A673 (cell line): ENCODE data around the gene CACNA2D2. TPM values are rescaled to one million over a fixed set of nuclear protein-coding genes. Genes with fewer than 3 reads are reported as not detected.

ENCODE experiments used
- BruUV-seq: library from RNA; stranded (reverse); fragments of 400-500 nt; replicated peaks from 2 replicates; lab custom pipeline; 2021; lab: Mats Ljungman, UMichigan
- CTCF ChIA-PET: fragments of 300-600 bp; sonication (Branson Sonifier 250); formaldehyde crosslinking; loops from one replicate; lab custom pipeline; 2022; ENCODE audit warnings: antibody characterized with exemption; lab: Charles Lee
- POLR2A ChIA-PET: fragments of 300-600 bp; sonication (Branson Sonifier 250); formaldehyde crosslinking; loops from one replicate; lab custom pipeline; 2022; ENCODE audit warnings: antibody characterized with exemption; ENCODE audit not compliant: low non-redundant PET; lab: Charles Lee
- DNase-seq: peaks from one replicate; pipeline ENCODE4 v3.0.0-alpha.2; 2015; ENCODE audit warnings: low spot score
- H3K27ac ChIP-seq: fragments of 200-600 bp; sonication (generic); 2 replicates; pipeline ENCODE4 v1.5.1; 2016; ENCODE audit warnings: mixed run types, low read depth, mild to moderate bottlenecking, mixed read lengths, antibody characterized with exemption, low read length; ENCODE audit not compliant: poor library complexity, severe bottlenecking
- H3K27me3 ChIP-seq: fragments of 200-600 bp; sonication (generic); replicated peaks from 2 replicates; pipeline ENCODE4 v1.6.1; 2017; ENCODE audit warnings: mixed run types, low read depth, mild to moderate bottlenecking, mixed read lengths, antibody characterized with exemption, low read length; ENCODE audit not compliant: insufficient read depth, poor library complexity
- H3K36me3 ChIP-seq: fragments of 200-600 bp; sonication (generic); 2 replicates; pipeline ENCODE4 v1.6.1; 2016; ENCODE audit warnings: mixed run types, mild to moderate bottlenecking, mixed read lengths, antibody characterized with exemption, low read length; ENCODE audit not compliant: insufficient read depth, poor library complexity, severe bottlenecking
- H3K4me1 ChIP-seq: fragments of 200-600 bp; sonication (generic); 2 replicates; pipeline ENCODE4 v1.6.1; 2017; ENCODE audit warnings: mixed run types, mild to moderate bottlenecking, mixed read lengths, antibody characterized with exemption, low read length; ENCODE audit not compliant: insufficient read depth, poor library complexity, severe bottlenecking
- H3K4me3 ChIP-seq: fragments of 200-600 bp; sonication (generic); 2 replicates; pipeline ENCODE4 v1.5.1; 2016; ENCODE audit warnings: low read depth, mixed run types, mild to moderate bottlenecking, mixed read lengths, low read length; ENCODE audit not compliant: poor library complexity, severe bottlenecking
- H3K9me3 ChIP-seq: fragments of 200-600 bp; sonication (generic); 2 replicates; pipeline ENCODE4 v1.6.1; 2016; ENCODE audit warnings: mixed run types, low read depth, mild to moderate bottlenecking, mixed read lengths, antibody characterized with exemption, low read length; ENCODE audit not compliant: poor library complexity, severe bottlenecking
- CTCF ChIP-seq: fragments of 300-800, 200-600 bp; sonication (generic); conservative IDR thresholded peaks from 2 replicates; pipeline ENCODE4 v1.5.1; 2017; ENCODE audit warnings: low read depth, mild to moderate bottlenecking, antibody characterized with exemption, low read length, moderate library complexity, mixed read lengths
- EZH2 ChIP-seq: fragments of 200-600 bp; sonication (generic); IDR thresholded peaks from 2 replicates; pipeline ENCODE4 v1.6.1; 2017; ENCODE audit warnings: borderline replicate concordance, low read depth, mild to moderate bottlenecking, mixed read lengths, antibody characterized with exemption, low read length; ENCODE audit not compliant: poor library complexity, severe bottlenecking
- intact Hi-C: fragments of 100-400 bp; cut with micrococcal nuclease; formaldehyde crosslinking; loops from one replicate; pipeline ENCODE4 v1.10.0; 2022; ENCODE audit not compliant: unreplicated experiment
- total RNA-seq: library from RNA; stranded (reverse); gene quantifications from 2 replicates; pipeline ENCODE4 v1.2.3, GENCODE V29; 2021

Gene CACNA2D2
- total RNA-seq, 1 experiment from 2014 or later = 0.17 TPM

GRCh38 chr3:50342813-50343633 is 160.4 kb downstream of the CACNA2D2 start:
- TF ChIP-seq CTCF (no peak), EZH2 (no peak)
- no peaks in the 10 kb centered on the region for H3K36me3 ChIP-seq
- no TSS peak for BruUV-seq
- H3K27ac ChIP-seq = no peak overlapping the region
- H3K4me1 ChIP-seq = peaks cover 6% of the 10 kb centered on the region
- H3K9me3 ChIP-seq = no peaks in the 10 kb centered on the region
- CTCF ChIA-PET = no interaction called here
- intact Hi-C loops = no loop called here
- DNase-seq = no peak
- no peak overlapping the region for H3K4me3 ChIP-seq
- POLR2A ChIA-PET = no interaction called here
- H3K27me3 ChIP-seq = no peaks in the 10 kb centered on the region

DNA sequence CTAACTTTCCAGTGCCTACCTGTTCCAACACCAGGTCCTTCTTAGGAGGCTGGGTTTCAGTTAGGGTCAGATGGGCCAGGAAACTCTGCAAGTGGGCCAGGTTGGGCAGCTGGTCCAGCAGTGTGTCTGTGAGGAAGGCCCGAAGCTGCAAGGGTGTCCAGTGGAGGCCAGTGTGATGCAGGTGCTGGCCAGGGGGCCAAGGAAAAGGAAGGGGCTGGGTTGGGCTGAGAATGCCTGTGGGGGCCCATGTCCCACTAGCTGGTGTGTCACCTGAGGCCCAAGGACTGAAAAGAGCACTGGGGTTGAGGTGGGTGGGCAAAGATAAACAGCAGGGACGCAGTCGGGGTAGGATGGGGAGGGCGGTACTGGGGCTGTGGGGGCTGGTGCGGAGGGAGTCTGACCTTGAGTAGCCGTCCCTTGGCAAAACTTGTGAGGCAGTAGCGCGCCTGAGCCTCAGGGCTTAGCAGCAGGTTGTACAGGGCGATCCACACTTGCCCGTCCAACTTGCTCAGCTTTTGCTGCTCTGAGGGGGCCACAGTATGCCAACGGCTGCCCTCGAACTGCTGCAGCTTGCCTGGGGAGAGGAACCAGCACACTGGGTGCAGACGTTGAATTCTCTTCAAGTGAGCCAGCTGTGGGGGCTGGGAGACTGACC is 161.3 kb downstream of the CACNA2D2 start:
- POLR2A ChIA-PET = no interaction called here
- H3K27ac ChIP-seq = no peak overlapping the region
- no TSS peak for BruUV-seq
- H3K27me3 ChIP-seq = no peaks in the 10 kb centered on the region
- CTCF ChIA-PET = no interaction called here
- H3K36me3 ChIP-seq = no peaks in the 10 kb centered on the region
- no peak for DNase-seq
- no peak for TF ChIP-seq CTCF
- no peak for TF ChIP-seq EZH2
- no peak overlapping the region for H3K4me3 ChIP-seq
- intact Hi-C loops = no loop called here
- no peaks in the 10 kb centered on the region for H3K9me3 ChIP-seq
- peaks cover 6% of the 10 kb centered on the region for H3K4me1 ChIP-seq

DNA sequence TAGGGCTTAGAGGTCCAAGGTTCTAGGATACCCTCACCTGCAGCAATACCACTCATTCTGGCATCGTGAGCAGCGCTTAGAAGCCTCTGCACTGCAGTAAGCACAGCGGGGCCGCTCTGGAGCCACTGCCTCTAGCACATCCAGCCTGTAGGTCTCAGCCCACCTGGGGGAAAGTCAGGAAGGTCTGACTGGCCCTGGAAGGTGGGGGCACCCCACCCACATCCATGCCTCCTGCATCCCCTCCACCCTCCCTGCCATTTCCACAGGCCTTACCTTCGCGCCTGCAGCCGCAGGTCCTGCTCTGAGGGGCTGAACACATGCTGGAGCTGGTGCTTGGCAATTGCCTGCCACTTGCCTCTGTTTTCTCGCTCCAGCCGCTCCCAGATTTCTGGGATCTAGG is 161.9 kb downstream of the CACNA2D2 start:
- intact Hi-C loops = no loop called here
- DNase-seq = no peak
- no peak overlapping the region for H3K27ac ChIP-seq
- no TSS peak for BruUV-seq
- no peaks in the 10 kb centered on the region for H3K27me3 ChIP-seq
- peaks cover 6% of the 10 kb centered on the region for H3K4me1 ChIP-seq
- H3K36me3 ChIP-seq = no peaks in the 10 kb centered on the region
- CTCF ChIA-PET = no interaction called here
- H3K4me3 ChIP-seq = no peak overlapping the region
- POLR2A ChIA-PET = no interaction called here
- no peaks in the 10 kb centered on the region for H3K9me3 ChIP-seq
- TF ChIP-seq CTCF = no peak
- TF ChIP-seq EZH2 = no peak
